ENCODE measurements around the gene NEMF.

- TF ChIP-seq POLR2AphosphoS5 (IDR thresholded peaks at IDR 0.05; ENCODE audit: low read depth, low read length) (no peak), TAF1 (IDR thresholded peaks at IDR 0.05; ENCODE audit: borderline replicate concordance, insufficient read depth, low read length) (no peak), REST (IDR thresholded peaks at IDR 0.05; ENCODE audit: insufficient read depth in 1 of 2, low read depth in 2 of 2, low read length in 2 of 2) (no peak), SIN3A (IDR thresholded peaks at IDR 0.05; ENCODE audit: borderline replicate concordance, insufficient read depth, low read length) (no peak), FOXP2 (optimal IDR thresholded peaks at IDR 0.05; ENCODE audit: borderline replicate concordance, extremely low read depth, extremely low read length, insufficient read depth) (no peak)
Observed at GRCh38 chr14:49820176-49820575, 32.4 kb downstream of the NEMF start.

All from PFSK-1 (cell line).